TTC549 (cell line): ENCODE data around the gene SDR42E2.
A peak's percentile ranks its signal among the peaks of the same experiment; 100 is the strongest.
"Not testable (repeated sequence)": the region's sequence is repeated elsewhere in the genome, so short reads cannot be mapped to it uniquely, and the experiment has no call there.

Source experiments
- FAIRE-seq: peaks from 2 replicates; lab custom pipeline; 2012; peaks lifted over from hg19 to GRCh38; lab: Jason Lieb, UNC

SDR42E2 gene

GRCh38 chr16:22162656-22163009, 327 bp downstream of the SDR42E2 start:
- no peak for FAIRE-seq

GRCh38 chr16:22163806-22164205, 1.5 kb downstream of the SDR42E2 start:
- no peak for FAIRE-seq

GRCh38 chr16:22164482-22164881, 2.2 kb downstream of the SDR42E2 start:
- FAIRE-seq: no peak

DNA sequence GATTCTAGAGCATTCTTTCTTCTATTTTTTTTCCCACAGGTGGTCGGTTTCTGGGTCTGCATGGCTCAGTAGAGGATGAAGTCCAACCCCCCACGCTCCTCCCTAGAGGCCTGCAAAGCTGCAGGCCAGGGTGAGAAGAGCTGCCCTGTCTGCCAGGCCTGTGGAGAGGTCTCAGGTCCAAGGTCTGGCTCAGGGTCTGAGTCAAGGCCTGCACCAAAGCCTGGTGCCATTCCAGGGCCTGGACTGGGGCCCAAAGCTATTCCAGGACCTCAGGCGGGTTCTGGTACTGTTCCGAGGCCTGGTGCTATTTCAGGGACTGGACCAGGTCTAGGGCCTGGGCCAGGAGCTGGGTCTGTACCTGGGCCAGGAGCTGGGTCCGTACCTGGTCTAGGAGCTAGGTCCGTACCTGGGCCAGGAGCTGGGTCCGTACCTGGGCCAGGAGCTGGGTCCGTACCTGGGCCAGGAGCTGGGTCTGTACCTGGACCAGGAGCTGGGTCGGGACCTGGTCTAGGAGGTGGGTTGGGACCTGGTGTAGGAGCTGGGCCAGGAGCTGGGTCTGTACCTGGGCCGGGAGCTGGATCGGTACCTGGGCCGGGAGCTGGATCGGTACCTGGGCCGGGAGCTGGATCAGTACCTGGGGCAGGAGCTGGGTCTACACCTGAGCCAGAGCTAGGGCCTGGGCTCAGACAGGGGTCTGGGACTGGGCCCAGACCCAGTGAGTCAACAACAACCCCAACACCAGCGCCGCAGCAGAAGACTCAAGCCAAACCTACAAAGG, 3.4 kb downstream of the SDR42E2 start:
- FAIRE-seq: no peak

DNA sequence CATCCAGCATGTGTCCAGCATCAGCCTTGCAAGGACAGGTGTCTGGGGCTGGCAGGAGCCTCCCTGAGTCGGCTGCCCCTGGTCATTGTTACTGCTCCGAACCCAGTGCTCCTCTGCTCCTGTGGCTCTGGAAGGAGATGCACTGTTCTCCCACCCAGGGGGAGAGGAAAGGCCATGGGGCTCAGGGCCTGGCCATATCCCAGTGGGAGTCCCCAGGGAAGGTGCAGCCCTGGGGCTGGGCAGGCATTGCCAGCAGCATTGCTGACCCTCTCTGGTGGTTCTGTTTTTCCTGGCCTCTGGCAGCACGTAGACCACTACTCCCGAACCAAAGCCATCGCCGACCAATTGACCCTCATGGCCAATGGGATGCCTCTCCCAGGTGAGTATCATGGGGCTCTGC, 9.6 kb downstream of the SDR42E2 start:
- no peak for FAIRE-seq

- FAIRE-seq: not testable (repeated sequence)
These were observed 10.3 kb downstream of the SDR42E2 start for GRCh38 chr16:22172642-22173041.

DNA sequence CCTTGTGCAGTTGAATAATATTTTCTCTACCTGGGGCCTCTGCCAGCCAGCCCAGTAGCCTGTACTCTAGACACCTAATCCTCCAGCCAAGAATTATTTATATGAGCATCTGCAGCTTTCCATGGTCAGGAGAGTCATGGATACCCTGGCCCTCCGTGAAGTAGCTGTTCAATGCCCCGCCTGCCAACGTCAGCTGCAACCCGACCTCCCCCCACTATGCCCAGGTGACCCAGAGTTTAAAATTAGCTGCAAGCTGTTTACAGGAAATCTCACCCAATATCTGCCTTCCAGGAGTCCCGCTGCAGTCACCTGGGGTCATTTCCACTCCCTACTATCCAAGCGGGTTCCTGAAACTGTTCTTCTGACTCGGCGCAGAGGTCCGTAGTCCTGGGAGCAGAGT, 12.3 kb downstream of the SDR42E2 start:
- no peak for FAIRE-seq

- FAIRE-seq: no peak
These were observed 15.9 kb downstream of the SDR42E2 start for GRCh38 chr16:22177968-22178930.

DNA sequence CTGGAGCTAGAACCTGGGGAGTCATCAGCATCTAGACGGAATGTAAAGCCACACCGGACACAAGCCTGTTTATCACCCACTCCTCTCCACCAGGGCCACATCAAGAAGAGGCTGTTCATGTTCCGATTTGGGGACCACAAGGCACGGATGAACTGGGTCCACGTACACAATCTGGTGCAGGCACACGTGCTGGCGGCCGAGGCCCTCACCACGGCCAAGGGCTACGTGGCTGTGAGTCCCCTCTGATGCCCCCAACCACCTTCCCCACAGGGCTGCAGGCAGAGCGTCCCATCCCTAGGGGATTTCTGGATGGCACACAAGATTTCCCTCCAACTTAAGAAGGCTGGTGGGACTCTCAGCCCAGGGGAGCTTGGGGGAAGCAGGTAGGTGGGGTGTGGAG, 19.1 kb downstream of the SDR42E2 start:
- no peak for FAIRE-seq

DNA sequence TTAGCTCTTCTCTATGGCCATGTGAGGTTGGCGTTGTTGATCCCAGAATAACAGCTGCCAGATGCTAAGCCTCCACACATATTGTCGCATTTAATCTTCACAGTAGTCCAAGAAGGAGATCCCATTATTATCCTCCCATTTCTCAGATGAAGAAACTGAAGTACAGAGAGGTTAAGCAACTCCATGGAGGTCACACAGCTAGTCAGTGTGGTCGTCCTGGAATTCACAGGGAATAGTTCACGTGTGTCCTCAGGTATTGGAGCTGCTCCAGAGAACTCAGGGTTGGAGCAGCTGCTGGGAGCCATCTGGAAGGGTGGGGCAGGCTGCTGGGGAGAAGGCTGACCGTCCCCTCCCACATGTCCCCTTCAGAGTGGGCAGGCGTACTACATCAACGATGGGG, 19.5 kb downstream of the SDR42E2 start:
- FAIRE-seq: no peak

- no peak for FAIRE-seq
These were observed 21.0 kb downstream of the SDR42E2 start for GRCh38 chr16:22183335-22183734.

GRCh38 chr16:22183901-22184614, 21.8 kb downstream of the SDR42E2 start:
- no peak for FAIRE-seq

DNA sequence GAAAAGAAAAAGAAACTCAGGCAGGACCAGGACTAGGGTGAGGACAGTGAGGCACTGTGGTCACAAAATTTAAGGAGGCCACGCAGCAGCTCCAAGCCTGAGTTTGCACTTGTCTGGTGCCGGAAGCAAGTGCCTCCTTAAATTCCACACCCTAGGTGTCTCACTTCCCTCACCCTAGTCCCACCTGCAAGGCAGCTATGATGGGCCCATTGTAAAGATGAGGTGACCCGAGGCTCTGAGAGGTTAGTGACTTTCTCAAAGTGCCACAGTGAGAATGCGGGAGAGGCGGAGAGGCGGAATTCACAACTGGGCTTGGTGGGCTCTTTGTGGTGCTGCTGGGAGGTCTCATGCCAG, 22.3 kb downstream of the SDR42E2 start:
- FAIRE-seq: no peak

DNA sequence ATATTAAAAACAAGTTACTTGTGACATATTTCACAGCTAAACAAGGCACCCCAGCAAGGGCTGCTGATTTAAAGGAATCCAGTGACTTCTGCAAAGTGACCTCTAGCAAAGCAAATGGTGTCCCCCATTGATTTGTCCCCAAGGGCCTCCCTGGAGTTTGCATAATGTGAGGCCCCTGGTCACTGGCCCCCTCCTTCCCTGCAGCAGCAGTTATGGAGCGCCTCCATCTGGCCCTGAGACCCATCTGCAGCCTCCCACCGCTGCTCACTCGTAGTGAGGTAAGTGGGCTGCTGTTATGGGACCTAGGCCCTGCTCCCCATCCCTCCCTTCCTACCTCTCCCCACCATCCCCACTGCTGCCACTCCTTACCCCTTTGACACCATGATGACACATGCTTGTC, 24.2 kb downstream of the SDR42E2 start:
- no peak for FAIRE-seq

DNA sequence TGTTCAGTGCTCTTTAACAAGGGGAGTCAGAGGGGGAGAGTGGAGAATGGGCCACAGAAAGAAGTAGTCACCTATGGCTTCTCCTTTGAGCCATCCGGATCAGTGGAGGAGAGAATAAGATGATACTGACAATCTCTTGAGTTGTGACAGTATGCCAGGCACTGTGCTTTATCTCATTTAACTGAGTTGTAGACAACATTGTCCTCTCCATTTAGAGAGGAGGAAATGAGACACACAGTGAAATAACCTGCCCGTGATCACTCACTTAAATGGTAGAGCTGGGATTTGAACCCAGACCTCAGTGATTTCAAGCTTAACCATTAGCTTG, 25.9 kb downstream of the SDR42E2 start:
- FAIRE-seq: no peak

DNA sequence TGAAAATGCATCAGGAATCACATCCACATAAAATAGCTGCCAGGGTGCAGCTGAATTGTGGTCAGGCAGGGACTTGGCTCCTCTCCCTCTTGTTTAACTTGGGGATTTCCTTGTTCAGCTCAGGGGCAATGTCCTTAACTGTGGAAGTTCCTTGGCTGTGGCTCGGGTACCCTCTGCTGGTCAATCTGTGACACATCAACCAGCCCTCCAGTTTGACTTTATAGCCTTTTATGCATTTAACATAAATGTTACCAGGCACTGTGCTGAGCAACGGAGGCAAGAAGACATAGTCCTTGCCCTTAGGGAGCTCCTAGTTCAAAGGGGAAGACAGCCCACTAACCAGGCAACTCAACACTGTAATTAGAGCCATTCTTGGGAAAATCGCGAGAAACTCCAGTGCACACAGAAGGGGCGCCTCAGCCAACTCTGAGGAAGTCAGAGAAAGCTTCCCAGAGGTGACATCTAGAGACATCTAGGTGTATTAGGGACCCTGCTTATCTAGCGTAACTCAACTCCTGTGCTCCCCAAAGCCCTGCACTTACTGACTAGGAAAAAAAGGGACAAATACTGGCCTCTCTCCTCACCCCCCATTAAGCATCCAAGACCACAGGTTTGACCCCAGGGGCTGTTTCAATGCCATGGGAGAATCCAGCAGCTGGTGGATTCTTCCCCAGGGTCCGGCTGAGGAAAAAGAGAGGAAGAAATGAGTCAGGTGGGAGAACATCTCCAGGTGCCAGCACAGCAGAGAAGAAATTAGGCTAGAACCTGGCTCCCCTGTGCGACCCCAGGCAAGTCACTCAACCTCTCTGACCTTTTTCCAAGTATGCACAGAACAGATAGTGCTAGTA, 26.5 kb downstream of the SDR42E2 start:
- peak; percentile 41 for FAIRE-seq

DNA sequence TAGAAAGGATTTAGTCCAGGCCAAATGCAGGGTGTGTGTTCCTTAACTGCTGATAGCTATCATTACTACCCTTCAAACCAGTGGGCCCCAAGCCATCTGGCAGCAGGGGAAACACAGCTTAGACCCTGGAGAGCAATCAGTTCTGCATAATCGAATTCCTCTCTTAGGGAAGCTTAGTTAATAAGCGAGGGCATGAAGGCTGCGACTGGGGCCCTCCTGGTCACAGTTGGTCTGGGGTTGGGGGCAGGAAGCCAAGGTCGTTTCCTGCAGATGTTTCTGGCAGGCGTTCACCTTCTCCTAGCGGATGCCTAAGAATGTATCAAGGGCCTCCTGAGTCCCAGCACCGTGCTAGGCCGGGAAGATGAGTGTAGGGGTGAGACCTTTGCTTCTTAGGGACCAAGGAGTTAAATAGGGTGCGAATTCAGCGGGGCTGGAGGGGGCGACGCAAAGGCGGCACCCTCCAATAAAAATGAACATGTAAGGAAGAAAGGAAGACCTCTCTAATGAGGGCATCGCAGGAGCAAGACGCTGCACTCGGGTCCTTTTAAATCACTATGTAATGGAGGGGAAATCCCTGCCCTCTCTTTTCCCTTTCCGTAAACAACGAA, 27.3 kb downstream of the SDR42E2 start:
- no peak for FAIRE-seq

DNA sequence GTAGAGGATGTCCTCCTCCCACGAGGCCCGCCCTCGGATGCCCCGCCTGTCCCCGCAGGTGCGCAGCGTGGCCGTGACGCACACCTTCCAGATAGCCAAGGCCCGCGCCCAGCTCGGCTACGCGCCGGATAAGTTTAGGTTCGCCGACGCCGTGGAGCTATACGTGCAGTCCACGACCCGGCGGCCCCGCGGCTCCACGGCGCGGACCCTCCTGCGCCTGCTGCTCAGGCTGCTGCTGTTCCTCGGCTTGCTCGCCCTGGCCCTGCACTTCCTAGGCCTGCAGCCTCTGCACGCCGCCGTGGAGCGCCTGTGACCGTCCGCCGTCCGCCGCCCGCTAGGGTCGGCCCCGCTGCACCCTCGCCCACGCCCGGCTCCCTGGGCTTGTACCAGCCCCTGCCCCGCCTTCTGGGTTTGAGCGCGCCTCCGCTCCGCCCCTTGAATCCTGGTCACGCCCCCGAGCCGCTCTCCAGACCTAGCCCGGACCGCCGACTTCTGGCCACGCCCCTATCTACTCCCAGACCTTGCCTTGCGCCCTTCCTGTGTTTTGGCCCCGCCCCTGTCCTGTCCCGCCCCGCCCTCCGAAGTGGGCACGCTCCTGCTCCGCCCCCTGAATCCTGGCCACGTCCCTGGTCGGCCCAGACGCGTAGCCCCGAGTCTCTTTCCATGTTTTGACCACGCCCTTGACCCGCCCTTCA, 27.9 kb downstream of the SDR42E2 start:
- no peak for FAIRE-seq

- FAIRE-seq: peak; percentile 73
These were observed 28.6 kb downstream of the SDR42E2 start for GRCh38 chr16:22190776-22191531.

- FAIRE-seq: no peak
These were observed 29.4 kb downstream of the SDR42E2 start for GRCh38 chr16:22191532-22192260.
